SK-N-SH (cell line): Measurements from ENCODE around the gene DDIT4. TPM values are rescaled to one million over a fixed set of nuclear protein-coding genes. Genes with fewer than 3 reads are reported as not detected.

ENCODE experiments used
- CTCF ChIA-PET: fragments of 300-600, 350-600 bp; formaldehyde crosslinking; extraction: SDS; loops from one replicate; lab custom pipeline; 2021; lab: Yijun Ruan, JAX
- POLR2A ChIA-PET: fragments of 350-600 bp; sonication (Branson Sonifier 250); formaldehyde crosslinking; extraction: SDS; loops from one replicate; lab custom pipeline; 2020; ENCODE audit warnings: antibody characterized with exemption, inconsistent platforms; lab: Yijun Ruan, JAX
- DNase-seq: peaks from one replicate; pipeline ENCODE4 v3.0.0; 2012
- H2AFZ ChIP-seq: fragments of 200-600 bp; sonication (generic); 2 replicates; pipeline ENCODE4 v1.8.1; 2016; ENCODE audit warnings: antibody characterized with exemption, mild to moderate bottlenecking, low read depth
- H3F3A ChIP-seq: fragments of 200-600 bp; sonication (generic); replicated peaks from 2 replicates; pipeline ENCODE3; 2016; ENCODE audit warnings: antibody characterized with exemption, mild to moderate bottlenecking; ENCODE audit not compliant: insufficient read depth
- H3K27ac ChIP-seq, 2 experiments: fragments of 200-500 bp in 1 of 2; fragments of 200-600 bp in 1 of 2; sonication (Bioruptor generic) in 1 of 2; sonication (generic), shearing (Covaris generic) in 1 of 2; 2 replicates each; pipeline versions ENCODE4 v1.5.1 to v1.6.1; 2014 to 2016; ENCODE audit warnings: low read depth in 2 of 2, inconsistent platforms in 1 of 2, low read length in 1 of 2, mild to moderate bottlenecking in 1 of 2, mixed read lengths in 1 of 2
- H3K27me3 ChIP-seq: fragments of 200-600 bp; sonication (generic), shearing (Covaris generic); 2 replicates; pipeline ENCODE4 v1.6.1; 2016; ENCODE audit warnings: mixed run types; ENCODE audit not compliant: insufficient read depth
- H3K36me3 ChIP-seq, 2 experiments: fragments of 200-500 bp in 1 of 2; fragments of 200-600 bp in 1 of 2; sonication (Bioruptor generic) in 1 of 2; sonication (generic) in 1 of 2; replicated peaks in 1 of 2; 2 replicates each; pipeline versions ENCODE3 to v1.5.1; 2014 to 2016; ENCODE audit warnings: low read length in 1 of 2, mild to moderate bottlenecking in 1 of 2; ENCODE audit not compliant: insufficient read depth in 2 of 2, control insufficient read depth in 1 of 2
- H3K4me1 ChIP-seq, 2 experiments: fragments of 200-500 bp in 1 of 2; fragments of 200-600 bp in 1 of 2; sonication (Bioruptor generic) in 1 of 2; sonication (generic), shearing (Covaris generic) in 1 of 2; 2 replicates each; pipeline versions ENCODE4 v1.5.1 to v1.6.1; 2014 to 2016; ENCODE audit warnings: low read depth in 1 of 2, low read length in 1 of 2, mixed run types in 1 of 2; ENCODE audit not compliant: insufficient read depth in 2 of 2, control insufficient read depth in 1 of 2
- H3K4me2 ChIP-seq: fragments of 200-600 bp; sonication (generic), shearing (Covaris generic); 2 replicates; pipeline ENCODE4 v1.6.1; 2017; ENCODE audit warnings: mixed run types
- H3K4me3 ChIP-seq, 2 experiments: fragments of 200-500 bp in 1 of 2; fragments of 200-600 bp in 1 of 2; sonication (Bioruptor generic) in 1 of 2; sonication (generic), shearing (Covaris generic) in 1 of 2; 2 replicates each; pipeline versions ENCODE4 v1.5.1 to v1.8.1; 2014 to 2016; ENCODE audit warnings: low read depth in 2 of 2, inconsistent platforms in 1 of 2, low read length in 1 of 2, mild to moderate bottlenecking in 1 of 2, mixed read lengths in 1 of 2, moderate library complexity in 1 of 2
- H3K79me2 ChIP-seq: fragments of 200-600 bp; sonication (generic); 2 replicates; pipeline ENCODE4 v1.8.1; 2017; ENCODE audit warnings: mild to moderate bottlenecking; ENCODE audit not compliant: insufficient read depth
- H3K9ac ChIP-seq: fragments of 200-600 bp; sonication (generic); 2 replicates; pipeline ENCODE4 v1.6.1; 2017; ENCODE audit warnings: mixed run types
- H3K9me2 ChIP-seq: fragments of 200-600 bp; sonication (generic); 2 replicates; pipeline ENCODE4 v1.6.1; 2017; ENCODE audit warnings: mixed run types
- H3K9me3 ChIP-seq: fragments of 200-600 bp; sonication (generic); 2 replicates; pipeline ENCODE4 v1.6.1; 2017; ENCODE audit warnings: mixed run types, mild to moderate bottlenecking, moderate library complexity
- H4K20me1 ChIP-seq: fragments of 200-600 bp; sonication (generic); 2 replicates; pipeline ENCODE4 v1.6.1; 2017; ENCODE audit warnings: mild to moderate bottlenecking, mixed run types; ENCODE audit not compliant: insufficient read depth
- ELF1 ChIP-seq: IDR thresholded peaks from 2 replicates; pipeline ENCODE4 v1.4.0; 2012
- FOXM1 ChIP-seq: IDR thresholded peaks from 2 replicates; pipeline ENCODE4 v1.4.0; 2012; ENCODE audit warnings: low read depth, mild to moderate bottlenecking
- MAX ChIP-seq: IDR thresholded peaks from 2 replicates; pipeline ENCODE4 v1.4.0; 2012; ENCODE audit warnings: low read depth
- MXI1 ChIP-seq: IDR thresholded peaks from 2 replicates; pipeline ENCODE4 v1.6.1; 2012; ENCODE audit warnings: mild to moderate bottlenecking, low read depth, low read length, improper control_type of control experiment
- NFIC ChIP-seq: IDR thresholded peaks from 2 replicates; pipeline ENCODE4 v1.4.0; 2012; ENCODE audit warnings: borderline replicate concordance
- REST ChIP-seq: IDR thresholded peaks from 2 replicates; pipeline ENCODE4 v1.6.1; 2012; ENCODE audit warnings: mild to moderate bottlenecking, low read depth, low read length, moderate library complexity
- RFX5 ChIP-seq: IDR thresholded peaks from 2 replicates; pipeline ENCODE4 v1.6.1; 2012; ENCODE audit warnings: mild to moderate bottlenecking, improper control_type of control experiment, low read length
- RXRA ChIP-seq: IDR thresholded peaks from 2 replicates; pipeline ENCODE4 v1.4.0; 2012; ENCODE audit warnings: low read depth, mild to moderate bottlenecking, borderline replicate concordance
- SIN3A ChIP-seq: IDR thresholded peaks from 2 replicates; pipeline ENCODE4 v1.6.1; 2012; ENCODE audit warnings: low read depth, mild to moderate bottlenecking, low read length, moderate library complexity, borderline replicate concordance
- SMC3 ChIP-seq: IDR thresholded peaks from 2 replicates; pipeline ENCODE4 v1.6.1; 2012; ENCODE audit warnings: low read depth, low read length, improper control_type of control experiment
- USF2 ChIP-seq: fragments of 150-350 bp; IDR thresholded peaks from 2 replicates; pipeline ENCODE4 v1.6.1; 2017; ENCODE audit warnings: antibody characterized with exemption, low read length, low read depth, borderline replicate concordance
- ZBTB33 ChIP-seq: IDR thresholded peaks from 2 replicates; pipeline ENCODE4 v1.4.0; 2012; ENCODE audit warnings: low read depth, borderline replicate concordance
- WGBS: methylation state at CpG from one replicate; pipeline ENCODE4 v1.1.6; 2017; ENCODE audit warnings: low lambda C conversion rate; 5-methylcytosine and 5-hydroxymethylcytosine counted together
- polyA plus RNA-seq, 3 experiments: library from polyadenylated mRNA; depleted of rRNA; stranded (reverse); fragments of >200 nt; gene quantifications; 2 replicates each; pipeline ENCODE4 v1.2.3, GENCODE V29; 2012

Gene DDIT4
- polyA plus RNA-seq, 1 of the 3 experiments (the other 2 are of a cell fraction) = 24.9 TPM

GRCh38 chr10:72261784-72262404 lies 11.8 kb upstream of the DDIT4 start:
- Histone ChIP-seq H3K4me1 (peaks cover 20 to 28% of the 10 kb centered on the region in 2 experiments), H3K36me3 (no peaks in the 10 kb centered on the region), H3K79me2 (no peaks in the 10 kb centered on the region), H3K27me3 (no peaks in the 10 kb centered on the region), H3F3A (no peaks in the 10 kb centered on the region), H3K9ac (no peak overlapping the region), H3K9me2 (no peaks in the 10 kb centered on the region), H4K20me1 (no peaks in the 10 kb centered on the region), H3K4me2 (no peak overlapping the region; the same call in 1 of the 2 replicates), H3K27ac (peak overlapping the region in 1 of 2 experiments; percentile 96; a peak in 2 of 4 replicates), H2AFZ (no peak overlapping the region; the same call in 1 of the 2 replicates), H3K4me3 (no peak overlapping the region), H3K9me3 (no peaks in the 10 kb centered on the region)
- TF ChIP-seq MAX = no peak
- TF ChIP-seq MXI1 = no peak
- TF ChIP-seq REST = no peak
- TF ChIP-seq ELF1 = no peak
- no peak for TF ChIP-seq RFX5
- TF ChIP-seq RXRA = no peak
- TF ChIP-seq FOXM1 = no peak
- no peak for TF ChIP-seq SIN3A
- no peak for TF ChIP-seq SMC3
- no peak for TF ChIP-seq USF2
- no peak for TF ChIP-seq ZBTB33
- no peak for TF ChIP-seq NFIC
- WGBS = 91% methylated on average over 7 of the region's 7 CpGs
- DNase-seq = no peak
- ChIA-PET POLR2A (interaction anchor here (1.0 to 8.8 kb wide), 4 partner anchors 12 to 188 kb away, joined by 4 to 174 read pairs (median 16); partner anchors contain the start of gene DDIT4), CTCF (interaction anchor here (1.0 to 8.2 kb wide), 5 partner anchors 9 to 70 kb away, joined by 4 to 70 read pairs (median 8); partner anchors contain the start of gene DDIT4)
